GM03348 (cell line): Measurements from ENCODE around the gene LSM2.
"Not testable (repeated sequence)": the region's sequence is repeated elsewhere in the genome, so short reads cannot be mapped to it uniquely, and the experiment has no call there.

Experiments
- DNase-seq: peaks from one replicate; pipeline ENCODE4 v3.0.0; 2012; ENCODE audit warnings: low spot score

Gene LSM2

GRCh38 chr6:31827286-31828079 is 20.7 kb upstream of the LSM2 start, which contains the start of gene HSPA1B:
TSS of gene HSPA1B (plus strand) at chr6:31827738. CDS start at chr6:31827951, 213 bp downstream.
- peak; percentile 96 for DNase-seq

GRCh38 chr6:31826793-31827285 is 20.1 kb upstream of the LSM2 start:
- peak; percentile 89 for DNase-seq

- DNase-seq, result no peak
Measured at GRCh38 chr6:31825553-31825952, 18.8 kb upstream of the LSM2 start.

- not testable (repeated sequence) for DNase-seq
Measured at GRCh38 chr6:31823592-31824196, 16.9 kb upstream of the LSM2 start.

GRCh38 chr6:31822036-31822821 is 15.5 kb upstream of the LSM2 start:
- peak; percentile 89 for DNase-seq

GRCh38 chr6:31821301-31822035 is 14.7 kb upstream of the LSM2 start:
- peak; percentile 56 for DNase-seq

- DNase-seq, result not testable (repeated sequence)
Measured at GRCh38 chr6:31820399-31820798, 13.6 kb upstream of the LSM2 start.

- no peak for DNase-seq
Measured at GRCh38 chr6:31819871-31820299, 13.1 kb upstream of the LSM2 start.

GRCh38 chr6:31817929-31818511 is 11.3 kb upstream of the LSM2 start:
- DNase-seq, result not testable (repeated sequence)

GRCh38 chr6:31817133-31817928 is 10.6 kb upstream of the LSM2 start:
- not testable (repeated sequence) for DNase-seq

GRCh38 chr6:31815025-31815838 is 8.5 kb upstream of the LSM2 start, which contains the start of the genes HSPA1A and HSPA1L:
TSS of gene HSPA1A (plus strand) at chr6:31815543. CDS start at chr6:31815757, 214 bp downstream.
TSS of gene HSPA1L (minus strand) at chr6:31815283. CDS start at chr6:31811972, 3,311 bp downstream.
- DNase-seq, result peak; percentile 95

GRCh38 chr6:31814677-31815024 is 7.9 kb upstream of the LSM2 start:
- DNase-seq, result peak; percentile 94

- DNase-seq, result no peak
Measured at GRCh38 chr6:31813465-31813849, 6.7 kb upstream of the LSM2 start.

GRCh38 chr6:31811645-31812044 is 4.9 kb upstream of the LSM2 start:
- no peak for DNase-seq

- DNase-seq, result not testable (repeated sequence)
Measured at GRCh38 chr6:31808599-31808998, 1.8 kb upstream of the LSM2 start.

- DNase-seq, result no peak
Measured at GRCh38 chr6:31805939-31806469, 762 bp downstream of the LSM2 start.

GRCh38 chr6:31801031-31801927 is 5.5 kb downstream of the LSM2 start:
- not testable (repeated sequence) for DNase-seq

- no peak for DNase-seq
Measured at GRCh38 chr6:31799781-31800180, 7.0 kb downstream of the LSM2 start.
